Stimulated activated memory B cell treated with anti-CD40 and anti-IgM and Interleukin-4, amounts not matched to agents 10 μg/mL and 1 μg/mL and 100 μg/mL, for 72 hours (primary cell): ENCODE data around the gene MS4A12.
"Not testable (repeated sequence)": the region's sequence is repeated elsewhere in the genome, so short reads cannot be mapped to it uniquely, and the experiment has no call there.

Source experiments
- ATAC-seq: fragments of 150-1000 bp; cut with Tn5 transposase; 2 replicates; pipeline ENCODE4 v1.10.0; 2021
- H3K27ac Mint-ChIP-seq: one replicate; pipeline ENCODE4 v1.8.0; 2022; ENCODE audit warnings: mild to moderate bottlenecking, mixed read lengths
- H3K27me3 Mint-ChIP-seq: one replicate; pipeline ENCODE4 v1.8.0; 2022; ENCODE audit warnings: mixed read lengths
- H3K36me3 Mint-ChIP-seq: one replicate; pipeline ENCODE4 v1.8.0; 2022; ENCODE audit warnings: mixed read lengths
- H3K4me1 Mint-ChIP-seq: one replicate; pipeline ENCODE4 v1.8.0; 2022; ENCODE audit warnings: mixed read lengths
- H3K4me3 Mint-ChIP-seq: one replicate; pipeline ENCODE4 v1.8.0; 2022; ENCODE audit warnings: mild to moderate bottlenecking, moderate library complexity, mixed read lengths
- H3K9me3 Mint-ChIP-seq: one replicate; pipeline ENCODE4 v1.8.0; 2022; ENCODE audit warnings: mixed read lengths

MS4A12 gene, protein sequence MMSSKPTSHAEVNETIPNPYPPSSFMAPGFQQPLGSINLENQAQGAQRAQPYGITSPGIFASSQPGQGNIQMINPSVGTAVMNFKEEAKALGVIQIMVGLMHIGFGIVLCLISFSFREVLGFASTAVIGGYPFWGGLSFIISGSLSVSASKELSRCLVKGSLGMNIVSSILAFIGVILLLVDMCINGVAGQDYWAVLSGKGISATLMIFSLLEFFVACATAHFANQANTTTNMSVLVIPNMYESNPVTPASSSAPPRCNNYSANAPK

DNA sequence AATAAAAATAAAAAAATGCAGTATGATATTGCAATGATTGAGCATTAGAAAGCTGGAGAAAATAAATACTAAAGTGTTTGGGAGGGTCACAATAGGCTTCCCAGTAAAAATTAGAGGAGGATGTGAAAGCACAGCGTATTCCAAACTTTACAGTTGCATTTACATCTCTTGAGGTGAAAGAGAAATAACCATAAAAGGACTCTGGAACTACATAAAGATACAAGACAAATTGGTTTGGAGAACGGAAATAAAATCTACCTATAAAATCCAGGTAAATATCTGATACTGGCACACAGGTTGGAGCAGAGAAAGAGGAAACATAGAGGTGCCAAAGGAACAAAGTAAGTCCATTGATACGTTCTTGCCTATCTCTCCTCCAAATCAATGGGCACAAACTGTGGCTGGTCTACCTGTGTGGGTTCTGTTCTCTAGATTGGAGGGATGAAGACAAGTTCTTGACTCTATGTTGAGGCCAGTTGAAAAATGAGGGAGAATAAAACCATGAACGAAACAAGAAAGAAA lies at the start of gene MS4A12:
Gene MS4A12 (plus strand): TSS at position 291 of the 522 bp plus-strand sequence. CDS start 4,541 bp downstream, outside the sequence.
- no peak for ATAC-seq
- Mint-ChIP-seq H3K4me1 (peaks cover under 1% of the 10 kb centered on the region), H3K9me3 (no peaks in the 10 kb centered on the region), H3K4me3 (no peak within 1 kb of the TSS), H3K36me3 (no peaks in the 10 kb centered on the region), H3K27me3 (no peaks in the 10 kb centered on the region), H3K27ac (no peak within 1 kb of the TSS)

DNA sequence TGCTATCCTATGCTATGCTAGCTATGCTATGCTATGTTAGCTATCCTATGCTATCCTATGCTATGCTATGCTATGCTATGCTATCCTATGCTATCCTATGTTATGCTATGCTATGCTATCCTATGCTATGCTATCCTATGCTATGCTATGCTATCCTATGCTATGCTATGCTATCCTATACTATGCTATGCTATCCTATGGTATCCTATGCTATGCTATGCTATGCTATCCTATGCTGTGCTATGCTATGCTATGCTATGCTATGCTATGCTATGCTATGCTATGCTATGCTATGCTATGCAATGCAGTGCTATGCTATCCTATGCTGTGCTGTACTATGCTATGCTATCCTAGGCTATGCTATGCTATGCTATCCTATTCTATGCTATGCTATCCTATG lies 45.5 kb upstream of the MS4A12 start:
- Mint-ChIP-seq H3K27me3 (no peaks in the 10 kb centered on the region), H3K27ac (peak overlapping the region; percentile 97)

DNA sequence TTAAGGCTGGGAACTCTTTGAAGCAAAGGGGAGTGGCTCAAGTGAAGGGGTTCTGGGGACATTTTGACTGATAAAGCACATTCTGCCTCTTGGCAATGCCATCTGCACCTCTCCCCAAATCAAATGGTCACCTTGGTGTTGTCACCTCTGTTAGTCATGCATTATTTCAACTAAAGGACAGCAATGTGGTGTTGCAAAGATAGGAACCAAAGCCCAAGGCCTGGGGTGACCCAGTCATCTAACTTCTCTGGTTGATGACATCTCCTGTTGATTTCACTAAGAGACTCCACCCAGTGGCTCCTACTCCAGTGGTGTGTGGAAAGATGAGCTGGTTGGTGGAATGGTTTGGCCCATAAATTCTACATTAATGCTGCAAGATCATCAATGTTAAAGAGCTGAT lies 44.7 kb upstream of the MS4A12 start:
- ATAC-seq, result no peak
- Mint-ChIP-seq H3K9me3 (no peaks in the 10 kb centered on the region), H3K27ac (peak overlapping the region; percentile 97), H3K36me3 (no peaks in the 10 kb centered on the region), H3K4me3 (no peak overlapping the region), H3K4me1 (peaks cover 50% of the 10 kb centered on the region), H3K27me3 (no peaks in the 10 kb centered on the region)

More for the DNA sequence above, 45.5 kb upstream of the MS4A12 start:
- H3K4me3 Mint-ChIP-seq, result no peak overlapping the region
- no peaks in the 10 kb centered on the region for H3K9me3 Mint-ChIP-seq
- no peaks in the 10 kb centered on the region for H3K36me3 Mint-ChIP-seq
- no peak for ATAC-seq
- peaks cover 50% of the 10 kb centered on the region for H3K4me1 Mint-ChIP-seq

DNA sequence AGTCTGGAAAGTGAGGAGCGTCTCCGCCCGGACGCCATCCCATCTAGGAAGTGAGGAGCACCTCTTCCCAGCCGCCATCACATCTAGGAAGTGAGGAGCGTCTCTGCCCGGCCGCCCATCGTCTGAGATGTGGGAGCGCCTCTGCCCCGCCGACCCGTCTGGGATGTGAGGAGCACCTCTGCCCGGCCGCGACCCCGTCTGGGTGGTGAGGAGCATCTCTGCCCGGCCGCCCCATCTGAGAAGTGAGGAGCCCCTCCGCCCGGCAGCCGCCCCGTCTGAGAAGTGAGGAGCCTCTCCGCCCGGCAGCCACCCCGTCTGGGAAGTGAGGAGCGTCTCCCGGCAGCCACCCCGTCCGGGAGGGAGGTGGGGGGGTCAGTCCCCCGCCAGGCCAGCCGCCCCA lies 41.4 kb upstream of the MS4A12 start:
- not testable (repeated sequence) for H3K9me3 Mint-ChIP-seq, H3K27me3 Mint-ChIP-seq, H3K27ac Mint-ChIP-seq, H3K36me3 Mint-ChIP-seq, H3K4me3 Mint-ChIP-seq, ATAC-seq
- H3K4me1 Mint-ChIP-seq, result peaks cover 51% of the 10 kb centered on the region

DNA sequence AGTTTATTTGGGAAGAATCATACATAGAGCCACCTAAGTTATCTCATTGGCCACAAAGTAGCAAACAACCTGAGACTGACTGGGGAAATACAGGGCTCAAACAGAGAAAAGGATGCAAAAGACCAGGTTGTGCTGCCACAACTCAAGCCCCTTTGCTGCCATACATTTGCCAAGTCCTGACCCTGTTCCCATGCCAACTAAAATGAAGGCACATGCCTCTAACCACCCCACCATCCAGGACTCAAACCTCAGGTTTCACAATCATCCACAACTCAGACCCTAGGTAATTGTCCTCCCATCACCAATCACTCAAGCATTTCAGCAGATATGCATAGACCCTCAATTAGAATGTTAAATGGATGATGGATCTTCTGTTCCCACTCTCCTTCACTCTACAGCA lies 38.4 kb upstream of the MS4A12 start:
- H3K27me3 Mint-ChIP-seq, result no peaks in the 10 kb centered on the region
- no peak for ATAC-seq
- peaks cover 36% of the 10 kb centered on the region for H3K36me3 Mint-ChIP-seq
- peaks cover 35% of the 10 kb centered on the region for H3K4me1 Mint-ChIP-seq
- no peaks in the 10 kb centered on the region for H3K9me3 Mint-ChIP-seq
- H3K4me3 Mint-ChIP-seq, result peak overlapping the region; percentile 46
- H3K27ac Mint-ChIP-seq, result peak overlapping the region; percentile 87

DNA sequence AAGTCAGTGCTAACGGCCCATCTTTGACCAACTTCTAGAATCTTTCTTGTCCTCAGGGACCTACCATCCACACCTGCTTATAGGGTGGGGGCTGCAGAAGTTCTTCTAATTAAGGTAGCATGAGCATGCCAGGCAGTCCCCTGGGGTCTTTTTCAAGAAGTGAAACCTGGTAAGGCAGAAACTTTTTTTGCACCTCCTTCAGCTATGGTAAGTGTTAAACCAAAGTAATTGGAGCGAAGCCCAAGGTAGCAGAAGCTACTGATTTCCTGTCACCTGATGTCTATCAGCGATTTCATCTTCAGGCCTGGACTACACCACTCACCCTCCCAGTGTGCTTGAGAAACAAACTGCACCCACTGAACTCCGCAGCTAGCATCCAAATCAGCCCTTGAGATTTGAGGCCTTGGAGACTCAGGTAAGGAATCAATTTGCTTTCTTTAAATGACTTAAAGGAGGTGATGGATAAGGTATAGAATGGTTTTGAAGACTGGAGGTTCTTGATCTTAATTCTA lies 37.0 kb upstream of the MS4A12 start, which contains the start of gene MS4A1:
Gene MS4A1 (plus strand): TSS at position 317 of the 512 bp plus-strand sequence. CDS start 6,528 bp downstream, outside the sequence.
- Mint-ChIP-seq H3K36me3 (peaks cover 47% of the 10 kb centered on the region), H3K27me3 (no peaks in the 10 kb centered on the region), H3K9me3 (no peaks in the 10 kb centered on the region), H3K27ac (peak within 1 kb of the TSS; percentile 87), H3K4me1 (peaks cover 47% of the 10 kb centered on the region), H3K4me3 (peak within 1 kb of the TSS; percentile 83)
- peak; percentile 96 for ATAC-seq

DNA sequence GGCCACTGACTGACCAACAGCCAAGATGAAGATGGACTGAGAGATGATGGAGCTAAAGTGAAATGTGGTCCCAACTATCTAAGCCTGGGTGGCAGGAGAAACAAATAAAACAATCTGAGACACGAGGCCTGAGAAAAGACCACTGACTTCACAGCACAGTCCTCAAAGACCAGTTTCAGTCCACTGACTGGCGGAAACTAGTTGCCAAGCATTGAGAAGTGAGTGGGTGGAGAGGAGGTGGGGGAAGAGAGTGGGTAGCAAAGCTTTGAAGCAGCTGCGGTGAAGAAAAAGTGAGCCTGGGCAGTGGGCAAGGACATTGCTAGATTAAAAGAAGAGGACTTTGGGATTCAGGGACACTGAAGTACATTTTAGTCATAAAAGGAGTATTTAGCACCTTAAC lies 35.0 kb upstream of the MS4A12 start:
- peaks cover 66% of the 10 kb centered on the region for H3K4me1 Mint-ChIP-seq
- no peaks in the 10 kb centered on the region for H3K27me3 Mint-ChIP-seq
- ATAC-seq, result peak; percentile 55
- peak overlapping the region; percentile 83 for H3K4me3 Mint-ChIP-seq
- no peaks in the 10 kb centered on the region for H3K9me3 Mint-ChIP-seq
- peaks cover 64% of the 10 kb centered on the region for H3K36me3 Mint-ChIP-seq
- H3K27ac Mint-ChIP-seq, result peak overlapping the region; percentile 87

DNA sequence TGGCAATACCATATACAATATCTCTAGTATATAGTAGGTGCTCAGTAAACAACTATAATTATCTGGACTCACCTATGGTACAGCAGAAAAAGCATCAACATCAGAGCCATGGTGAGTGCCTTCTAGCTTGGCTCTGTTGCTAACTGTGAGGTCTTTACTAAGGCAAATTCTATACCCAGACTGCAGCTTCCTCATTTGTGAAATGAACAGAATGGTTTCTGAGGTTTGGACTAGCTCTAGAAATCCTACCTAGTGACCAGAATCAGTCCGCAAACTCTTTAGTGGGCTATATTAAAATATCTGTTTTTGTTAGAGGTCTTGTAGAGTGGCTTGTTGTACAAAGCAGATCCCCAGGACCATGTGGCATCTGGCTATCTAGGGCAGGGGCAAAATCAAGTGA lies 33.2 kb upstream of the MS4A12 start:
- peaks cover 72% of the 10 kb centered on the region for H3K4me1 Mint-ChIP-seq
- ATAC-seq, result no peak
- no peaks in the 10 kb centered on the region for H3K9me3 Mint-ChIP-seq
- H3K27ac Mint-ChIP-seq, result peak overlapping the region; percentile 87
- H3K36me3 Mint-ChIP-seq, result peaks cover 81% of the 10 kb centered on the region
- H3K4me3 Mint-ChIP-seq, result peak overlapping the region; percentile 84
- no peaks in the 10 kb centered on the region for H3K27me3 Mint-ChIP-seq

DNA sequence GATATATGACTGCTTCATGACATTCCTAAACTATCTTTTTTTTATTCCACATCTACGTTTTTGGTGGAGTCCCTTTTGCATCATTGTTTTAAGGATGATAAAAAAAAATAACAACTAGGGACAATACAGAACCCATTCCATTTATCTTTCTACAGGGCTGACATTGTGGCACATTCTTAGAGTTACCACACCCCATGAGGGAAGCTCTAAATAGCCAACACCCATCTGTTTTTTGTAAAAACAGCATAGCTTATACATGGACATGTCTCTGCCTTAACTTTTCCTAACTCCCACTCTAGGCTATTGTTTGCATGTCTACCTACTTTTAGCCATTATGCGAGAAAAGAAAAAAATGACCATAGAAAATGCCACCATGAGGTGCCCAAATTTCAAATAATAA lies 23.7 kb upstream of the MS4A12 start:
- Mint-ChIP-seq H3K27me3 (no peaks in the 10 kb centered on the region), H3K9me3 (no peaks in the 10 kb centered on the region), H3K36me3 (peaks cover 75% of the 10 kb centered on the region), H3K4me1 (peaks cover 69% of the 10 kb centered on the region), H3K4me3 (no peak overlapping the region), H3K27ac (no peak overlapping the region)
- no peak for ATAC-seq

DNA sequence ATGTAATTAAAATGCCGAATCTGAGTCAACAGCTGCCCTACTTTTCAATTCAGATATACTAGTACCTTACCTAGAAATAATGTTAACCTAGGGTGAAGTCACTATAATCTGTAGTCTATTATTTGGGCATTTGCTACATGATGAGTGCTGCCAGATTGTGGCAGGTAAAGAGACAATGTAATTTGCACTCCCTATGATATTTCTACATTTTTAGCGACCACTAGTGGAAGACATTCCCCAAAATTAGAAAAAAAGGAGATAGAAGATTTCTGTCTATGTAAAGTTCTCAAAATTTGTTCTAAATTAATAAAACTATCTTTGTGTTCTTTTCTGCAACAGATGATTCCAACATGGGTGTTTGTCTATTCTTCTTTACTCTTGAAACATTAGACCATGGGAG lies 22.9 kb upstream of the MS4A12 start:
- no peaks in the 10 kb centered on the region for H3K9me3 Mint-ChIP-seq
- no peak for ATAC-seq
- peaks cover 61% of the 10 kb centered on the region for H3K4me1 Mint-ChIP-seq
- no peaks in the 10 kb centered on the region for H3K27me3 Mint-ChIP-seq
- H3K27ac Mint-ChIP-seq, result no peak overlapping the region
- peaks cover 66% of the 10 kb centered on the region for H3K36me3 Mint-ChIP-seq
- no peak overlapping the region for H3K4me3 Mint-ChIP-seq

DNA sequence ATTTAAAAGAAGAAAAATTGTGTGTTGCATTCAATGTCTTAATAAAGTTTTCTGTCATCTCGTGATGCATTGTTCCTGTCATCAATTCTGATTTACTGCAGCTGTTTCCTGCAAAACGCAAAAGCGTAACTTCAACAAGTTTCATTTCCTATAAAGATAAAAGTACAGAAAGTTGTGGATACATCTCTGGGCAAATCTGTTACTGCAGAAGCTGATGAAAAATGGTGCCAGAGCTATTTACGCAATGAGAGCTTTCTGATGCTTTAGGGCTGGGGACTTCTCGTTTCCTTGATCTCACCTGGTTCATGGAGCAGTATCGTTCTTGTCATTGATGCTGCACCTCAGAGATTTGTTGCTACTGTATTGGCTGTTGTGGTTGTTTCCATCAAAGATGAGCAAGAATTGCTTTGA lies 15.5 kb upstream of the MS4A12 start:
- H3K9me3 Mint-ChIP-seq, result peaks cover 10% of the 10 kb centered on the region
- H3K27ac Mint-ChIP-seq, result peak overlapping the region; percentile 69
- ATAC-seq, result peak; percentile 99
- peaks cover 12% of the 10 kb centered on the region for H3K36me3 Mint-ChIP-seq
- H3K4me3 Mint-ChIP-seq, result peak overlapping the region; percentile 3
- peaks cover 66% of the 10 kb centered on the region for H3K4me1 Mint-ChIP-seq
- H3K27me3 Mint-ChIP-seq, result no peaks in the 10 kb centered on the region

DNA sequence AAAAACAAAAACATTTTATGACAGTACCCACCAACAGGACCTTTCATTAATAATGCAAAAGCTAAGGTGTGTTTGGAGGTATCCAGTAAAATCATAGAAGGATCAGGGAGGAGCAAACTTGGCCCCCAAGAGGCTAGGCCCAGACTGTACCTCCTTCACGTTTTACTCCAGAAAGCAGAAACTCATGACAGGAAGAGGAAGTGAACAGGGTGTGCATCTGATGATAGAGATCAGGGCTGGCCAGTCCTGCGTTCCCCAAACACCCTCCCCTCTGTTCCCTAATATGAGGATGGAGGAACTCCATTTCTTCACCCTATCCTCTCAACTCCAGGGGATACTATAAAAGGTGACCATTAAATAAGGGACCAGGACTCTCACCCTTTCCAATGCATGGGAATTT lies 10.2 kb upstream of the MS4A12 start:
- H3K4me1 Mint-ChIP-seq, result peaks cover 84% of the 10 kb centered on the region

DNA sequence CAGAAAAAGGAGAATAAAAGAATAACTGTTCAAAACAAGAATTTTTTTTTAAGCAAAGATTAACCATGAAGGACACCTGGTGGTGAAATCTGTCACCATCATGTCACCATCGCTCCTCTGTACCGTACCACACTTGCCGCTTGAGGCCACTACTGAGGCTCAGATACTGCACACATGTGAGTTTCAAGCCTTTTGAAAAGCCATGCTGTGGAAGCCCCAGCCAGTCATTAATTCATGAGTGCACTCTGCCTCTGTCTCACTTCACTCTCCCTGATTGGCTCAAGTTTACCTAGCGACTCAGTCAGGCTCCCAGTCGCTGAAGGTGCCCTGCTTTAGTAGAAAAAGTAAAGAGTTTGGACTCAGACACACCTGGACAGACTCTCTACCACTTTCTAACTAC lies 6.6 kb upstream of the MS4A12 start:
- Mint-ChIP-seq H3K9me3 (no peaks in the 10 kb centered on the region), H3K27ac (peak overlapping the region; percentile 76), H3K4me3 (no peak overlapping the region), H3K27me3 (no peaks in the 10 kb centered on the region), H3K36me3 (no peaks in the 10 kb centered on the region), H3K4me1 (peaks cover 50% of the 10 kb centered on the region)
- peak; percentile 99 for ATAC-seq

More for the DNA sequence above, 10.2 kb upstream of the MS4A12 start:
- Mint-ChIP-seq H3K9me3 (peaks cover 5% of the 10 kb centered on the region), H3K27ac (peak overlapping the region; percentile 91), H3K36me3 (peaks cover 8% of the 10 kb centered on the region), H3K4me3 (peak overlapping the region; percentile 52), H3K27me3 (no peaks in the 10 kb centered on the region)
- peak; percentile 83 for ATAC-seq

DNA sequence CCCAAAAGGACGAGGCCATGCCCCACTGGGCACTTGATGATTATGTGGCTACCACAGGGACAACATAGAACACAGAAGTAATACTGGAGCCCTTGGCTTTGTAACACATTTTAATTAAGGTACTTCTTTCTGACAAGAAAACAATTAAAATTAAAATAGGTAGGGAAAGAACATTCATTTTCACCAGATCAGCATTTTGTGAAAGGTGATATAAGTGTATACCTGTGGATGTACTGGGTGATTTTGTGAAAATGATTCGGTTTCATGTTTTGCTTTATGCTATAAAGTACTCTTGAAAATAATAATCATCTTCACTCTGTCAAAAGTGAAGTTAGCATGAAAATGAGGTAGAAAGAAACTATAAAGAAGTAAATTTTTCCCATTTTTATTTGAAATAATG lies 876 bp downstream of the MS4A12 start:
- no peak overlapping the region for H3K27ac Mint-ChIP-seq
- H3K9me3 Mint-ChIP-seq, result no peaks in the 10 kb centered on the region
- no peak for ATAC-seq
- H3K4me1 Mint-ChIP-seq, result peaks cover 9% of the 10 kb centered on the region
- no peaks in the 10 kb centered on the region for H3K36me3 Mint-ChIP-seq
- no peaks in the 10 kb centered on the region for H3K27me3 Mint-ChIP-seq
- no peak overlapping the region for H3K4me3 Mint-ChIP-seq

DNA sequence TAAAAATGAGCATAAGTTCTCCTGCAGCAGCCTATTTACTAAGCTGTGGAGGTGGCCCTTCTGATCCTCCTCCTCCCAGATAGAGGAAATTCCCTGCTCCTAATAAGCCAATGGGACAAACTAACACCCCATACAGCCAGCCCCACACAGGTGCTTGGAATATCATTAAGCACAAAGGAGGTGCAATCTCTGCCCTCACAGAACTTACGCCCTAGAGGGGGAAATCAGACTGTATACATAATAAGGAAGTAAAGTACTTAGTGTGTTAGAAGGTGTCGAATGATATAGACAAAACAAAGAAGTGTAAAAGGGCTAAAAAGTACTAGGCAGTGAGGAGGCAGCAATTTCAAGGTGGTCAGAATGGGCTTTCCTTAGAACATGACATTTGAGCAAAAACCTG lies 5.8 kb downstream of the MS4A12 start:
- Mint-ChIP-seq H3K27ac (peak overlapping the region; percentile 81), H3K27me3 (no peaks in the 10 kb centered on the region), H3K36me3 (no peaks in the 10 kb centered on the region), H3K4me3 (no peak overlapping the region), H3K9me3 (no peaks in the 10 kb centered on the region), H3K4me1 (peaks cover 51% of the 10 kb centered on the region)
- peak; percentile 44 for ATAC-seq

DNA sequence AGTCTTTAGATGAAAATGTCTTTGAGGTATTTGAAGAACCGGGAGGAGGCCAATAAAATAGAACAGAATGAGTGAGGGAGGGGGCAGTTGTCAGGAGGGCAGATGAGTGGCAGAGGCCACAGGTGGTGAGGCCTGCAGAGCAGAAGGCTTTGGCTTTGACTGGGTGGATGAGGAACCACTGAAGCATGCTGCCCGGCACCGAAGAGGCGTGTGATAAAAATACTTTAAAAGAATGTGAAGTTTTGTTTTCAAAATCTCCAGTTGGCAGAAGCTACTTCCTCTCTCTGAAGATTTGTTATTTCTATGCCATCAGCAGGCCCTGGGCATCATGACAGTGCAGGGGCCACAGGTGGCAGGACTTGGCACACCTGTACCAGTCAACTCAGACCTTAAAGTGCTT lies 6.3 kb downstream of the MS4A12 start:
- Mint-ChIP-seq H3K36me3 (no peaks in the 10 kb centered on the region), H3K27me3 (no peaks in the 10 kb centered on the region), H3K27ac (peak overlapping the region; percentile 81), H3K4me3 (no peak overlapping the region), H3K4me1 (peaks cover 51% of the 10 kb centered on the region), H3K9me3 (no peaks in the 10 kb centered on the region)
- ATAC-seq, result peak; percentile 98
